ENCODE results near the gene CCDC142. TPM values are rescaled to one million over a fixed set of nuclear protein-coding genes. Genes with fewer than 3 reads are reported as not detected.

Gene CCDC142
- total and polyA plus RNA-seq, 2 of the 8 experiments (the other 6 are each of a cell fraction or from before 2014, with no cell fraction given): 6.0 to 10.7 TPM

Other genes starting within 250 kb of the CCDC142 start
- gene SLC4A5, start 139.6 kb downstream of the CCDC142 start, total RNA-seq (2021; fragmentation: NEBNext Ultra II Directional; extraction: Animal tissue kit (Norgen Biotek cat#: 25700)): 0.52 and 0.86 TPM in 2 replicates
- gene SLC4A5, start 139.6 kb downstream of the CCDC142 start, polyA plus RNA-seq (2011; rRNA removed): 0.42 TPM in 2 replicates
- gene DCTN1, start 102.7 kb downstream of the CCDC142 start, total RNA-seq (2021; fragmentation: NEBNext Ultra II Directional; extraction: Animal tissue kit (Norgen Biotek cat#: 25700)): 156 and 162 TPM in 2 replicates
- 105 and 155 TPM in 2 replicates for gene DCTN1, start 102.7 kb downstream of the CCDC142 start, polyA plus RNA-seq (2011; rRNA removed)
- 3.3 and 3.8 TPM in 2 replicates for gene C2orf81, start 61.4 kb downstream of the CCDC142 start, total RNA-seq (2021; fragmentation: NEBNext Ultra II Directional; extraction: Animal tissue kit (Norgen Biotek cat#: 25700))
- gene C2orf81, start 61.4 kb downstream of the CCDC142 start, polyA plus RNA-seq (2011; rRNA removed): 1.6 and 2.4 TPM in 2 replicates
- 41.6 and 45.0 TPM in 2 replicates for gene WDR54, start 61.3 kb downstream of the CCDC142 start, total RNA-seq (2021; fragmentation: NEBNext Ultra II Directional; extraction: Animal tissue kit (Norgen Biotek cat#: 25700))
- 125 and 142 TPM in 2 replicates for gene WDR54, start 61.3 kb downstream of the CCDC142 start, polyA plus RNA-seq (2011; rRNA removed)
- gene RTKN, start 41.1 kb downstream of the CCDC142 start, total RNA-seq (2021; fragmentation: NEBNext Ultra II Directional; extraction: Animal tissue kit (Norgen Biotek cat#: 25700)): 53.5 and 54.1 TPM in 2 replicates
- gene RTKN, start 41.1 kb downstream of the CCDC142 start, polyA plus RNA-seq (2011; rRNA removed): 40.2 and 60.1 TPM in 2 replicates
- gene INO80B, start 27.9 kb downstream of the CCDC142 start, total RNA-seq (2021; fragmentation: NEBNext Ultra II Directional; extraction: Animal tissue kit (Norgen Biotek cat#: 25700)): 17.5 and 18.5 TPM in 2 replicates
- 3.9 and 8.5 TPM in 2 replicates for gene INO80B, start 27.9 kb downstream of the CCDC142 start, polyA plus RNA-seq (2011; rRNA removed)
- gene WBP1, start 24.6 kb downstream of the CCDC142 start, total RNA-seq (2021; fragmentation: NEBNext Ultra II Directional; extraction: Animal tissue kit (Norgen Biotek cat#: 25700)): 51.4 and 57.2 TPM in 2 replicates
- gene WBP1, start 24.6 kb downstream of the CCDC142 start, polyA plus RNA-seq (2011; rRNA removed): 190 and 301 TPM in 2 replicates
- gene MOGS, start 17.6 kb downstream of the CCDC142 start, total RNA-seq (2021; fragmentation: NEBNext Ultra II Directional; extraction: Animal tissue kit (Norgen Biotek cat#: 25700)): 50.3 and 51.0 TPM in 2 replicates
- gene MOGS, start 17.6 kb downstream of the CCDC142 start, polyA plus RNA-seq (2011; rRNA removed): 44.3 and 59.9 TPM in 2 replicates
- gene MRPL53, start 10.3 kb downstream of the CCDC142 start, total RNA-seq (2021; fragmentation: NEBNext Ultra II Directional; extraction: Animal tissue kit (Norgen Biotek cat#: 25700)): 46.3 and 50.2 TPM in 2 replicates
- 36.6 and 59.8 TPM in 2 replicates for gene MRPL53, start 10.3 kb downstream of the CCDC142 start, polyA plus RNA-seq (2011; rRNA removed)
- gene TTC31, start 83 bp upstream of the CCDC142 start, total RNA-seq (2021; fragmentation: NEBNext Ultra II Directional; extraction: Animal tissue kit (Norgen Biotek cat#: 25700)): 27.4 and 28.8 TPM in 2 replicates
- 29.9 and 36.1 TPM in 2 replicates for gene TTC31, start 83 bp upstream of the CCDC142 start, polyA plus RNA-seq (2011; rRNA removed)
- 0.55 TPM in 1 of 2 replicates, not detected in the other for gene LBX2, start 16.6 kb upstream of the CCDC142 start, total RNA-seq (2021; fragmentation: NEBNext Ultra II Directional; extraction: Animal tissue kit (Norgen Biotek cat#: 25700))
- gene LBX2, start 16.6 kb upstream of the CCDC142 start, polyA plus RNA-seq (2011; rRNA removed): 0.27 and 0.42 TPM in 2 replicates
- 10.0 and 13.8 TPM in 2 replicates for gene PCGF1, start 24.7 kb upstream of the CCDC142 start, total RNA-seq (2021; fragmentation: NEBNext Ultra II Directional; extraction: Animal tissue kit (Norgen Biotek cat#: 25700))
- gene PCGF1, start 24.7 kb upstream of the CCDC142 start, polyA plus RNA-seq (2011; rRNA removed): 12.1 and 23.7 TPM in 2 replicates
- 0.15 and 0.17 TPM in 2 replicates for gene TLX2, start 31.5 kb upstream of the CCDC142 start, total RNA-seq (2021; fragmentation: NEBNext Ultra II Directional; extraction: Animal tissue kit (Norgen Biotek cat#: 25700))
- gene TLX2, start 31.5 kb upstream of the CCDC142 start, polyA plus RNA-seq (2011; rRNA removed): 0.06 and 0.17 TPM in 2 replicates
- 0.57 and 0.76 TPM in 2 replicates for gene DQX1, start 43.2 kb upstream of the CCDC142 start, total RNA-seq (2021; fragmentation: NEBNext Ultra II Directional; extraction: Animal tissue kit (Norgen Biotek cat#: 25700))
- 1.1 TPM in 2 replicates for gene DQX1, start 43.2 kb upstream of the CCDC142 start, polyA plus RNA-seq (2011; rRNA removed)
- gene AUP1, start 46.7 kb upstream of the CCDC142 start, total RNA-seq (2021; fragmentation: NEBNext Ultra II Directional; extraction: Animal tissue kit (Norgen Biotek cat#: 25700)): 82.7 and 83.4 TPM in 2 replicates
- gene AUP1, start 46.7 kb upstream of the CCDC142 start, polyA plus RNA-seq (2011; rRNA removed): 121 and 162 TPM in 2 replicates
- 21.6 and 24.6 TPM in 2 replicates for gene HTRA2, start 46.9 kb upstream of the CCDC142 start, total RNA-seq (2021; fragmentation: NEBNext Ultra II Directional; extraction: Animal tissue kit (Norgen Biotek cat#: 25700))
- 37.6 TPM in 2 replicates for gene HTRA2, start 46.9 kb upstream of the CCDC142 start, polyA plus RNA-seq (2011; rRNA removed)
- gene LOXL3, start 70.9 kb upstream of the CCDC142 start, total RNA-seq (2021; fragmentation: NEBNext Ultra II Directional; extraction: Animal tissue kit (Norgen Biotek cat#: 25700)): 19.5 and 22.4 TPM in 2 replicates
- 22.1 and 27.2 TPM in 2 replicates for gene LOXL3, start 70.9 kb upstream of the CCDC142 start, polyA plus RNA-seq (2011; rRNA removed)
- 11.4 and 14.3 TPM in 2 replicates for gene DOK1, start 71.7 kb upstream of the CCDC142 start, total RNA-seq (2021; fragmentation: NEBNext Ultra II Directional; extraction: Animal tissue kit (Norgen Biotek cat#: 25700))
- gene DOK1, start 71.7 kb upstream of the CCDC142 start, polyA plus RNA-seq (2011; rRNA removed): 11.0 and 16.5 TPM in 2 replicates
- 4.8 and 5.1 TPM in 2 replicates for gene M1AP, start 165.3 kb upstream of the CCDC142 start, total RNA-seq (2021; fragmentation: NEBNext Ultra II Directional; extraction: Animal tissue kit (Norgen Biotek cat#: 25700))
- gene M1AP, start 165.3 kb upstream of the CCDC142 start, polyA plus RNA-seq (2011; rRNA removed): 4.8 and 6.6 TPM in 2 replicates
- gene SEMA4F, start 171.2 kb upstream of the CCDC142 start, total RNA-seq (2021; fragmentation: NEBNext Ultra II Directional; extraction: Animal tissue kit (Norgen Biotek cat#: 25700)): 3.1 and 3.4 TPM in 2 replicates
- 3.3 and 4.3 TPM in 2 replicates for gene SEMA4F, start 171.2 kb upstream of the CCDC142 start, polyA plus RNA-seq (2011; rRNA removed)

Measured in H1 (cell line).